GM21515 (cell line): ENCODE results near the gene KASH5.
A peak's percentile ranks its signal among the peaks of the same experiment; 100 is the strongest.
"Not testable (repeated sequence)": the region's sequence is repeated elsewhere in the genome, so short reads cannot be mapped to it uniquely, and the experiment has no call there.

Experiments used
- ATAC-seq: cut with Tn5 transposase; IDR thresholded peaks from one replicate; pipeline ENCODE4 v1.9.1; 2021; ENCODE audit not compliant: unreplicated experiment

Gene KASH5

DNA sequence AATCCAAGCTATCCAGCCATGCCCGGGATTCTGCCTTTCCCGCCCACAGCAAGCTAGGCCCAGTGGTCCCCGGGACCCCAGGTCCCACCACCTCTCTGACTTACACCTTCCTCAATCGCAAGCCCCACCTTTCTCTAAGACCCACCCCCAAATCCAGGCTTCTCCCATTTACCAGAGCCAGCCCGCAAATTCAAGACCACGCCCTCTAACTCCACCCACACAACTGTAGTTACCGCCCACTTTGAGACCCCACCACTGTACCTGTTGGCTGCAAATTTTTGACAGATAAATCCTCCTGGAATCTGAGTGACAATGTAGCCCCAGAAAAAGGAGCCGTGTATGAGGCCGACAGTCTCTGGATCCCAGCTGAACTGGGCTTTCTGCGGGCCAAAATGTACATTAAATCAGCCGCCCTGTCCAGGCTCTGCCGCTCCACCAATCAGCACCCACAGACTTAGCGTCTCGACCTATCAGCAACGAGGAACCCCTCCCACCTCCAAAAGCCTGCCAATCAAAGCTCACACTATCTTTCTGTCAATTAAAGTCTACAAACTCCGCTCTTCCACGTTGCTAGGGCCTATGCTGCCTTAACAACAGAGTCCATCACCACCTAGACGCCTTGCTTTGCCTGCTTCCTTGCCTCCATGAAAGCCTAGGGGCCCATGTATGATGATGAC, 47.0 kb downstream of the KASH5 start:
- no peak for ATAC-seq

DNA sequence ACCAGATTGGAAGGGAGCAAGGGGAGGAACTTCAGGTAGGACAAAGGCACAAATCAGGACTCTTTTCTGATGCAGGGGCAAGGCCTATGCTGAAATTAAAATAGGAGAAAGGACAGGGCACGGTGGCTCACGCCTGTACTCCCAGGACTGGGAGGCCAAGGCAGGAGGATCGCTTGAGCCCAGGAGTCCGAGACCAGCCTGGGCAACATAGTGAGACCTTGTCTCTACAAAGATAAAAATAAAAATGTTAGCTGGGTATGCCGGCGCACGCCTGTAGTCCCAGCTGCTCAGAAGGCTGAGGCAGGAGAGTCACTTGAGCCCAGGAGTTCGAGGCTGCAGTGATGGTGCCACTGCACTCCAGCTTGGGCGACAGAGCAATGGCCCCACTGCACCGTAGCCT, 47.6 kb downstream of the KASH5 start:
- no peak for ATAC-seq

DNA sequence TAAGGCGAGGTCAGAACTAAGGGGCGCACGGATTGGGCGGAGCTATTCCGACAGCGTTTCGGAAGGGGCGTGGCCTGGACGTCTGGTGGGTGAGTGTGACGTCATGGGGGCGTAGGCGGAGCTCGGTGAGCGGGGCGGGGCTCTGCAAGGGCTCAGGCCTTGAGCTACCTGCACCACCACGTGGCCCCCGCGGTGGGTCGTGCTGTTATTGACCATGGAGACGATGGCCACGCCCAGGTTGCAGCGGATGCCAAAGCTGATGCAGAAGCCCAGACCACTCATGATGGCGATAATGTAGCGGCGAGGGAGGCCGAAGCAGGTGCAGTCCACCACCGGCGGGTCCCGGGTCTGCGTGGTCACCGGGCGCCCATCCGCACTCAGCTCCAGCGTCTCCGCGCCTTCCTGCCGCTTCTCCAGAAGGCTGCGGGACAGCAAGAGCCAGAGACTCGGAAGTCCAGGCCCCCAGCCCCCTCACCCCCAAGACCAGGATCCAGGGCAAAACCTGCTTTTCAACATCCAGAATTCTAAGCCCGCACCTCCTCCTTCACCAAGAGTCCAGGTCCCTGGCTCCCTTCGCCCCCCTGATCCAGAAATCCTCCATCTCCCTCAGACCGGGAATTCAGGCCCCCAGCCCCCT, 48.5 kb downstream of the KASH5 start:
- no peak for ATAC-seq

GRCh38 chr19:49437231-49437630, 49.2 kb downstream of the KASH5 start:
- no peak for ATAC-seq

GRCh38 chr19:49438261-49438660, 50.2 kb downstream of the KASH5 start:
- no peak for ATAC-seq

GRCh38 chr19:49439836-49440235, 51.8 kb downstream of the KASH5 start:
- no peak for ATAC-seq

DNA sequence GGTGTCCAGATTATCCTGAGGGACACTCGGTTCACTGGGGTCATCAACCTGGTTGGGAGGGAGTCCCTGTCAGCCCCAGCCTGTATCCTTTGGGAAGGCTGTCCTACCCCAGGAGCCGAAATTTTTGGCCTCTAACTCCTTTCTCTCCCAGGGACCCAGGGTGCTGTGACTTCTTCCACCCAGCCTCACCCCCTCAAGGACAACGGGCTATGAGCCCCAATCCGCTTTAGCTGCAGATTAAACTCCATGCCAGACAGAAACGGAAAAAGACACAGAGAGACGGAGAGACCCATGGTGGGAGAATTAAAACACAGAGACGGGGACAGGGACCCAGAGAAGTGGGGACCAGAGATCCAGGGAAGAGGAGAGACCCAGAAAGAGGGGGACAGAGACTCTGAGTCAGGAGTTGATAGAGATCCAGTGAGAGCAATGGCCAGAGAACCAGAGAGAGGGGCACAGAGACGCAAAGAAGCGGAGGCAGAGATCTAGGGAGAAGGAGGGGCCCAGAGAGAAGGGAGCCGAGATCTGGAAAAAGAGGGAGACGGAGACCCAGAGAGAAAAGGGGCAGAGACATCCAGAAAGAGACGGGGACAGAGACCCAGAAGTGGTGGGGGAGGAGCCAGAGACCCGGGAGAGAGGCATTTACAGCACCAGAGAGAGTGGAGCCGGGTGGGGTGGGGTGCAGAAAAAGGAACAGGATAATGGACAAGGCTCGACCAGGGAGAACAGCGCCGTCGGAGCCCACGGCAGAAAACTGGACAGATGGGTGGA, 52.6 kb downstream of the KASH5 start:
- ATAC-seq, result no peak

DNA sequence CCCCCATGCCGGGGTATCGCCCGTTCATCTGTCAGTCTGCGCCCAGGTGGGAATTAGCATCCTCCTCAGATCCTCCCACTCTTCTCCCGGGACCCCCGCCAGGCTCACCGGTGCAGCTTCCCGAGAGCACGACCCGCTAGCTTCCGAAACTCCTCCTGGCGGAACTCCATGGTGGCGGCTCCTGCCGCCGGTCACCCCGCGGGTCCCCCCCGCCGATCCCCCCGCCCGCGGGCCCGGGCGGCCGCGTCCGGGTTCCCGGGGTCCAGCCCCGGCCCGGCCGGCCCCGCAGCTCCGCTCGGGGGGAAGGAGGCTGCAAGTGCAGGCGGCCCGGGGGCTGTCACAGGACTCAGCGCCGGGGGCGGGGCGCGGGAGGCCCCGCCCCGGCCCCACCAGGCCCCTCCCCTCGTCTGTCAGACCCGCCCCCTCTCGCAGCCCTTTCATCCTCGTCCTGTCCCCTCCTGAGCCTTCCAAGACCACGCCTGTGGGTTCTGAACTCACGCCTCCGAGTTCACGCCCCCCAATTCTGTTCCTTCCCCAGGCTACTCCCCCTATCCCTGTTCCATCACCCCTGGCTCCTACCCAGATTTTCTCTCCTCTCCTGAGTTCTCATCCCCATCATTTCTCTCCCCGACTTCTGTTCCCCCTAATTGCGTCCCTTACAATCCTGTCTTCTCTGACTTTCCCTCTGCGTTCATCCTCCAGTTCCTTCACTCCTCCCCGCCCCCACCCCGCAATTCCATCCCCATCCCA, 53.3 kb downstream of the KASH5 start, which contains the start of gene SLC17A7:
TSS of gene SLC17A7 (minus strand) at position 318 of the 750 bp plus-strand sequence. CDS start at position 170, 148 bp downstream.
- no peak for ATAC-seq

DNA sequence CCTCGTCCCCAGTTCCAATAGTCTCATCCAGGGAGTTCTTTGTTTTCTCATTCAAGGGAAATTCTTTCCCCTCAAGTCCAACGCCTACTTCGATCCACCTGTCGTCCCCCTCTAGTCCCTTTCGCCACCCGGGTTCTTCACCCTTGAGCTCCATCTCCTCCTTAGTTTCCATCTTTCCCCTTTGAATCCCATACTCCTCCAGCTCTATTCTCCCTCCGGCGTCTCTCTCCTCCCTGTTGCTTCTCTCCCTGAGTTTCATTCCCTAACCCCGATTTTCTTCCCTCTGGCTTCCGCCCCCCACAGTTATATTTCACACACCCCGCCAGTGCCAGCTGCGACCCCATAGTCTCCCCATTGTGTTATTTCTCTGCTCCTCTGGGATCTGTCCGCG, 53.9 kb downstream of the KASH5 start:
- no peak for ATAC-seq

DNA sequence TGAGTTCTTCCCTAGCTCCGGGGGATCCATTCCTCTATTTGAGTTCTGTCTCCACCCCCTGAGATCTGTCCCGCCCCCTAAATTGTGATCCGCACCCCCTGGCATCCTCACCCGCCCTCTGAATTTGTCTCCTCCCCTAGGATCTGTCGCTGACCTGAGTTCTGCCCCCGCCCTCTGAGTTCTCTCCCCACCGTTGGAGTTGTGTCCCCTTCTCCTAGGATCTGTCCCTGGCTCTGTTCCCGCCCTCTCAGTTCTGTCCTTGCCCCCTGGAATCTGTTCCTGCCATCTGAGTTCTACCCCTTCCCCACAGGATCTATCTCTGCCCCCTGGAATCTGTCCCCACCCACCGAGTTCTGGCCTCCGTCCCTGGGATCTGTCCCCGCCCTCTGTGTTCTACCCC, 54.3 kb downstream of the KASH5 start:
- no peak for ATAC-seq

- no peak for ATAC-seq
These were observed 54.8 kb downstream of the KASH5 start for GRCh38 chr19:49442771-49443365.

- peak; percentile 68 for ATAC-seq
These were observed 55.5 kb downstream of the KASH5 start for GRCh38 chr19:49443366-49444099.

DNA sequence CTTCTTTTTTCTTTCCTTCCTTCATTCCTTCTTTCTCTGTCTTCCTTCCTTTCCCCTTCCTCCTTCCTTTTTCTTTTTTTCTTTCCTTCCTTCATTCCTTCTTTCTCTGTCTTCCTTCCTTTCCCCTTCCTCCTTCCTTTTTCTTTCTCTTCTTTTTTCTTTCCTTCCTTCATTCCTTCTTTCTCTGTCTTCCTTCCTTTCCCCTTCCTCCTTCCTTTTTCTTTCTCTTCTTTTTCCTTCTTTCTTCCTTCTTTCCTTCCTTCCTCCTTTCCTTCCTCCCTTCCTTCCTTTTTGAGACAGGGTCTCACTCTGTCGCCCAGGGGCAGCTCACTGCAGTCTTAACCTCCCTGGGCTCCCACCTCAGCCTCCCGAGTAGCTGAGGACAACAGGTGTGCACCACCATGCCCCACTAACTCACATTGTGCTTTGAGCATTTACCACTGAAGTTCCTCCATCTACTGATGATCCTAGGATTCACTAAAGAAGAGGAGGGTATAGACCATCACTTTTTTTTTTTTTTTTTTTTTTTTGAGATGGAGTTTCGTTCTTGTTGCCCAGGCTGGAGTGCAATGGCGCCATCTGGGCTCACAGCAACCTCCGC, 56.2 kb downstream of the KASH5 start:
- not testable (repeated sequence) for ATAC-seq

- ATAC-seq, result no peak
These were observed 57.9 kb downstream of the KASH5 start for GRCh38 chr19:49445997-49446396.

DNA sequence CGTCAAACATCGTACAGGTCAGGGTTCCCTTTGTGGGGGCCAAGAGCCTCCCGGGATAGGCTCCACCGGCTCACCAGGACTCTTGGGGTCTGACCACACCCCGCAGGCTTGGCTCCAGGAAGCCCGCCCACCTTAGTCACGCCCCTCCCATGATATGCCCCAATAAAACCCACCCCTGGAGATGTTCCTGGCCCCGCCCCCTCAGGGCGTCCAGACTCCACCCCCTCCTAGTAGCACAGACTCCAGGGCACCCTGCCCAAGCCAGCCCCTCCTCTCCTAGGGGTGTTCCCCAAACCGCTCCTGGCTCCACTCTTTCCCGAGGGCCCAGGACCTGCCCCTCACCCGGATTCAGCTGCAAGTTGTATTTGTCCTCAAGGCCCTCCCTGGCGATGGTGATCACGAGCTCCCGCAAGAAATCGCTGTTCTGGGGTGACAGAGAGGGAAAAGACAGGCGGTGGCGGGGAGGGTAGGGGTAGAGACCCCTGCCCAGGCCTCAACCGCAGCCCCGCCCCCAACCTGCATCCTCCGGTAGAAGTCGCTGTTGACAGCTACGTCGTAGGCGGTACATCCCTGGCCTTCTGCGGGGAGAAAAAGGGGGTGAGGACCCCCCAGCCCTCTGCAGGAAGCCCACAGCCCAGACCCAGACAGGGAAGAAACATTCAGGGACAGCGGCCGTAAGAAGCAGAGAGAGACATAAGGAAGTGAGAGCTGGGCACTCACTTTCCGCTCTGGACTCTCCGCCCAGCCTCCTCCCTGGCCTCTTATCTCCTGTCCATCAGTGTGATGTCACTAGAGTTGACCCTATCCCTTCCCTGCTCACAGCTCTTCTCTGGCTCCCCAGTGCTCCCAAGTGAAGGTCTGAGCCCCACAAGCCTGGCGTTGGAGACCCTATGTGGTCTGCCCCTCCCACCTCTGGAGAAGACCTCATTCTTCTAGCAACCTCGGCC, 59.7 kb downstream of the KASH5 start:
- no peak for ATAC-seq

- ATAC-seq, result no peak
These were observed 60.4 kb downstream of the KASH5 start for GRCh38 chr19:49448432-49448786.

DNA sequence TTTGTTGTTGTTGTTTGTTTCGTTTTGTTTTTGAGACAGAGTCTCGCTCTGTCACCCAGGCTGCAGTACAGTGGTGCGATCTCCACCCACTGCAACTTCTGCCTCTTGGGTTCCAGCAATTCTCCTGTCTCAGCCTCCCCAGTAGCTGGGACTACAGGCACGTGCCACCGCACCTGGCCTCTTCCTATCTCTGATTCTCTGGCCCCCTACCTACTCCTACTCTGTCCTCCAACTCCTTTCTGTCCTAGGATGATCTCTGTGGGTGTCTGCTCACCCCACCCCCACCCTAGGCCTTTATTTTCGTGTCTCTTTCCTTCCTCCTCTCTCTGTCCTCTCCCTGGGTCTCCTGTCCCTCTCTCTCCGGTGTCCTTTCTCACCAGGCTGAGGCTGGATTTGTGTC, 62.4 kb downstream of the KASH5 start:
- ATAC-seq, result no peak

GRCh38 chr19:49451430-49452181, 63.6 kb downstream of the KASH5 start, which contains the start of gene PIH1D1:
Gene PIH1D1, minus strand, starts transcription at chr19:49451814. Its CDS starts 240 bp downstream, at chr19:49451574.
- peak; percentile 50 for ATAC-seq
